ENCODE measurements around the gene PAM.

The PAM gene

GRCh38 chr5:102802708-102803458 lies 47.8 kb downstream of the PAM start:
- in situ Hi-C loops (cut with MboI; ENCODE audit: low sequenced_read_pairs), result no loop called here

DNA sequence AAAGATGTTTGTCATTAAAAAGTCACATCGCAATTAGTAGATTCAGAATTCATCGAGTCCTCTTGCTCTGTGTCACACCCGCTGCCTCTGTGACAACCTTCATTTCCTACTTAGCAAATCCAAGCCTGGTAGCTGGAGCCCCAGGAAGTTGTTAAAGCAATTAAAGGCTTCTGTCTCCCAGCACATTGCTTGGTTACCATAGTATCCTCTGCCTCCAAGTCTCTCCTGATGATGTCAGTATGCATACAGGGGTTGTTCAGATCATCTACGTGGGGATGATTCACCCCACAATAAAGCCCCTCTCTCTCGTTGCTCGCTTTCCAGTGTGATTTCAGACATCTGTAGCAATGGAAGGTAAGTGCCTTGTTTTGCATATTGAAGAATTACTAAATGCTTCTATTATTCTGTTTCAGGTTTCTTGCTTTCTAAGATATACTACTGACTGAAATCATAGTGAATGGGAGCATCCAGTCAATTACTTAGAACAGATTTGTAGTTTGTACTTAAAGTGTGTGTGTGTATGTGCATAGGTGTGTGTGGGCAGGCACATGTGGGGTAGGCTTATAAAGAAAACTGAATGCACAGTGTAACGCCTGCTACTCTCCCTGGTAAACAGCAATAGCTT lies 52.9 kb downstream of the PAM start:
- in situ Hi-C loops (cut with MboI; ENCODE audit: low sequenced_read_pairs), result no loop called here

DNA sequence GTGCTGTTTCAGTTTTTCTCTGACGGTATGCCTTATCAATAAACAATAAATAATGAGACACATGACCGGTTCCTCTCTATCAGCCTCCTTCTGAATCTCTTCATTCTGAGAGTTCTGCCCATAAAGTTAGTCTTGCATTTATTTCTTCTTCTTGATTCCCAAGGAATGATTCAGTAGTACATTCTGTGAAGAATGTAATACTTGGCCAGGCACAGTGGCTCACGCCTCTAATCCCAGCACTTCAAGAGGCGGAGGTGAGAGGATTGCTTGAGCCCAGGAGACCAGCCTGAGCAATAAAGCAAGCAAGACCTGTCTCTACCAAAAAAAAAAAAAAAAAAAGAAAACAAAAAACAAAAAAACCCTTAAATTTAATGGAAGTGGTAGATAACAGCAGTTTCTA lies 53.9 kb downstream of the PAM start:
- in situ Hi-C loops (cut with MboI; ENCODE audit: low sequenced_read_pairs), result no loop called here

GRCh38 chr5:102811972-102812371 lies 56.9 kb downstream of the PAM start:
- in situ Hi-C loops (cut with MboI; ENCODE audit: low sequenced_read_pairs), result no loop called here

GRCh38 chr5:102813740-102814139 lies 58.6 kb downstream of the PAM start:
- in situ Hi-C loops (cut with MboI; ENCODE audit: low sequenced_read_pairs), result no loop called here

DNA sequence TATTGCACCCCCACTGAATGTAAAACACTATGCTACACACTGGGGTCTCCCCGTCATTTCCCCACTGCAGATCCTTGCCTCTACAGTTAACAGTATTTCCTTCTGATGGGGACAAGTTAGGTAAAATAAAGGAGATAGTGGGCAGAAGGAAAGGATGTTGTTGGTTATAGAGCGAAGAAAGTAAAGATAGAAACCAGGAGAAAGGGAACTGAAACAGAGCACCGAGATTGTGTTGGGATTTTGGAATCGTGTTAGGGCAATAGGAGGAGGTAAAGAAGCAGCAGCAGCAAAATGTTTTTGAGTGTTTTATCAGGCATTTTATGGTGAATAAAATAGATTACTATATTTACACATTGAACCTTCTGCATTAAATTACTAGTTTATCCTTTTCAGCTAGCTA lies 60.0 kb downstream of the PAM start:
- in situ Hi-C loops (cut with MboI; ENCODE audit: low sequenced_read_pairs), result no loop called here

DNA sequence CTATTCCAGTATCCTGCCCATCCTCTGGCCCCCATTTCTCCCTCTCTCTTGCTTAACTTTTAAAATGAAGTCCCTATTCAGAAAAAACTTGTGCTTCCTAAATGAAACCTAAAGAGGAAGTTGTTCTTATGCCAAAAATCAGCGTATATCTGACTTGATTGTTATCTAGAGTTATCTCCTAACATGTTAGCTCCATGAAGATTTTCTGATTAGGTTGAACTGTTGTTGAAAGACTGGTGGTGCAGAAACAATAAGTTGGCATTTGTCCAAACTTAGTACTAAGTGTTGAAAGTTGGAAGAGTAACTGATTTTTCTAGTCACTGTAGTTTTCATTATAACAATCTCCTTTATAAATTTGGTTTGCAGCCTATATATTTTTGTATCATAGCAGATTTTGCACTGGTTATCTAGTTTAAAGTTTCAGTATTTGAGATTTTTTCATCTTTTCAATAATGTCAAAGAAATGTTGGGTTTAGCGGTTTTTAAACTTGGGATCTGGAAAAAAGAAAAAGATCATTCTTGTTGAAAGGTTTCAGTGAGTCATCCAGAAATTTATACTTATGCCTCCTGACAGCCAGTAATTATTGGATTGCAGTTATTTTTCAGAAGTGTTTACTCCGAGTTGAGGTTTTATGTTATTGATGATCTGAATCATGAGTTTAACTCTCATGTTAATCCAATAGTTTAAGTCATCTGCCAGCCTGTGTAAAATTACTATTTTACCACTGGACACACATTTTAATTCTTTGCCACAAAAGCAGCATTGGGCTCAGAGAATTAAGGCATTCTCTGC lies 60.6 kb downstream of the PAM start:
- in situ Hi-C loops (cut with MboI; ENCODE audit: low sequenced_read_pairs), result no loop called here

- in situ Hi-C loops (cut with MboI; ENCODE audit: low sequenced_read_pairs), result no loop called here
Observed at GRCh38 chr5:102818345-102818744, 63.2 kb downstream of the PAM start.

DNA sequence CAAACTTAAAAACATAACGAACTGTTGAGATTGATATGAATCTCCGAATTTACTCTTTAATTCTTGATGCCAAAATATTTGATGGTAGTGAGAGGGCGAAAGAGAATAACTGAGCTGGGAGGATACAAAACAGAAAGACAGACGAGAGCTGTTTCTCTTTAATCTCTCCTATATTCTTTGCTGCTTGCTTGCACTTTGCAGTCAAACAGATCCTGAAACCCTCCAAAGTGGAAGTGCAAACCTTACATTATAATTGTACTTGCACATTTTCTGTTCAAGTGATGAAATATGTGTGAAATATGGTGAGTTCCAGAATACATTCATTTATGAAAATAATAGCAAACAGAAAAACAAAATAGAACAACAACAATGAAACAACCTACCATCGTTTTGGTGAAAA lies 63.8 kb downstream of the PAM start:
- in situ Hi-C loops (cut with MboI; ENCODE audit: low sequenced_read_pairs), result no loop called here

DNA sequence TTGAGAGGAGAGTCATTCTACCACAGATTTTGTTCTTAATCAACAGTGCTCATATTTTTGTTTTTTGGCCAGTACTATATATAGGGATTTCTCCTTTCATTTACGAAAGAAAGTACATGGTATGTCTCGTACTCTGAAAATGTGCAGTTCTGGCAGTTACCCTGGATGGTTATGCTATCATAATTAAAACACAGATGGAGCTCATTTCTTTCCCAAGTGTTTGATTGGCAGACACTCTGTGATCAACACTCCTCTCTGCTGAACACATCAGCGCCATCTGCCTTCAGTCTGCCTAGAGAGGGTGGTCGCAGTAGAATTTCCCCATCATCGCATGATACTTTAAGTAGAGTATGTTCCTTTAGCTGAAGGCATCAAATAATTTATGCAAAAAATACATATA lies 64.5 kb downstream of the PAM start:
- in situ Hi-C loops (cut with MboI; ENCODE audit: low sequenced_read_pairs), result no loop called here

DNA sequence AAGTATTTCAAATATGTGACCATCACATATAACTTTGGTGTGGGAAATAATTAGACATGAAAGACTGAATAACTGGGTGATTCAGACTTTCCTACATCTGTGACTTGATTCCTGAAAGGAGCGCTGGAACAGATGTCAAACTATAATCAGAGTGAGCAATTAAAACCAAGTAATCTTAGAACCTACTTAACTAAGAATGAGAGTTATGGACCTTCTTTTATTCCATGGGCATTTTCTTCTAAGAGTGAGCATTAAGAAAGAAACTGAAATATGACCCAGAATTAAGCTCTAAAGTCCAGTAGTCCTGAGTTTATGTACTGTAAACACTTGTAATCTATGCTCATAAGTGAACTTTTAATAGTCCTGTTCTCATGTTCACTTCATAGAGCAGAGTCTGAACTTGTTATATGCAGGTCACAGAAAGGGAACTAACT lies 68.4 kb downstream of the PAM start:
- in situ Hi-C loops (cut with MboI; ENCODE audit: low sequenced_read_pairs), result no loop called here

DNA sequence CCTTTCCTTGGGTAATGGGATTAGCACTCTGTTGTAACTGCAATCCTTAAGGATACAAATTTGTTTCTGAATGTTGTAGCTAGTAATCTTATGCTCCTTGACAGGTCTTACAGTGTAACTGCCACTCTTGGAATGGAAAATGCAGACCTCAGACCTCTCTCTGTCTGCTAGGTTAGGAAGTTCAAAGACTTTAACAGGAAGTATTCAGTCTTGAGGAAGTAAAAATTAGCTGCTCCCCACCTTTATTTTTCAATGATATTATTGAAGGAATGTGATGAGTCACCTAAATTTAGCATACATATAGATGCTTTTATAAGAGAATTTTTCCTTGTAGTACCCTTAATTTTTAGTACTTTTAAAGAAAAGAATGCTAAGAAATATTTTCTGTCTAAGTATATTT lies 71.5 kb downstream of the PAM start:
- in situ Hi-C loops (cut with MboI; ENCODE audit: low sequenced_read_pairs), result no loop called here

DNA sequence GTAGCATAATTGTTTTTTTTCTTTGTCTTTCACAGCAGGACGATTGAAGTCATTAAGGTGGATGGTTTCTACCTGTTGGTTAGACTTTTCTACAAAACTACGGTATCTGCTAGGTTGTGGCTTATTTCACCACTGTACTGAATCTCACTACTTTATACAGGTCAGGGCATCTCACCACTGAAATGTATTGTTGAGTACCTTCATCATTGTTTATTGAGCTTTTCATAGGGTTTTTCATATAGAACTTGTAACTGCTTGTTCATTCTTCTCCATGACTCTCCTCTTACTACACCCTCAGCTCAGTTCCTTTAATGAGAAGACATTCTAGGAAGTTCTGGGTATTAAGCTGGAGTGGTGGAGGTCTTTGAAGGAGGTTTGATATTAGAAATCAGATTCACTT lies 75.1 kb downstream of the PAM start:
- in situ Hi-C loops (cut with MboI; ENCODE audit: low sequenced_read_pairs), result no loop called here

- in situ Hi-C loops (cut with MboI; ENCODE audit: low sequenced_read_pairs), result no loop called here
Observed at GRCh38 chr5:102832445-102832844, 77.3 kb downstream of the PAM start.

DNA sequence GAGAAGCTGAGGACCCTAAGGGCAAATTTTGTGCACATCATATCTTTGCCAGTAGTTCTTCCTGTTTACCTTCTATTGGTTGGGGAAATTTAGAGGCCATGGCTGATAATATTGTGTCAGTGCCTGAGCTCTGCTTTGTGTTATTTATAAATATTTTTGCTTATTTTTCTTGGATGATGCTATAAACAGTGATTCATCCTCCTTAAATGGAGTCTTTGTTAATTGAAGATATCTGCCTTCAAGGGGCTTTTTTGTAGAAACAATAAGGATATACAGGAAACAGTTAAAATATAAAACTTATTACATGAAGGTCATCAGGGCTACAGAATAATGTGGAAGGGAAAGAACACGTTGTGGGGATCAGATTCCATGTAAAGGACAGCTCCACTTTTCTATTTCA lies 78.0 kb downstream of the PAM start:
- in situ Hi-C loops (cut with MboI; ENCODE audit: low sequenced_read_pairs), result no loop called here

- in situ Hi-C loops (cut with MboI; ENCODE audit: low sequenced_read_pairs), result no loop called here
Observed at GRCh38 chr5:102834438-102834964, 79.4 kb downstream of the PAM start.

DNA sequence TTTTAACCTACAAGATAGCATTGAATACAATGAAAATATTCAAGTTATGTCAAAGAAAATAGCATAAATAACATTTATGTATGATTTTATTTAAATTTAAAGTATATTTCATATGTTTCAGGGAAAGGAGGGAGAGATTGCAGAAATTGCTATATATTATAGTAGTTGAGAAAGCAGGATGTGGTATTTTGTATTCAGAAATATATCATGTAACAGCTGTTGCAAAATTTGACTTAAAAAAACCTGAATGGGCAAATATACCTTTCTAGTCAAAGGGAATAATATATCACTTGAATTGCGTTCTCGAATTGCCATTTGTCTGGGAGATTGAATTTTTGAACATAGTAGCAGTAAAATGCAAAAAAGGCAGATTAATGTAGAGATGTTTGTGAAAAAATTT lies 80.6 kb downstream of the PAM start:
- in situ Hi-C loops (cut with MboI; ENCODE audit: low sequenced_read_pairs), result no loop called here

GRCh38 chr5:102841021-102841420 lies 85.9 kb downstream of the PAM start:
- in situ Hi-C loops (cut with MboI; ENCODE audit: low sequenced_read_pairs), result no loop called here

DNA sequence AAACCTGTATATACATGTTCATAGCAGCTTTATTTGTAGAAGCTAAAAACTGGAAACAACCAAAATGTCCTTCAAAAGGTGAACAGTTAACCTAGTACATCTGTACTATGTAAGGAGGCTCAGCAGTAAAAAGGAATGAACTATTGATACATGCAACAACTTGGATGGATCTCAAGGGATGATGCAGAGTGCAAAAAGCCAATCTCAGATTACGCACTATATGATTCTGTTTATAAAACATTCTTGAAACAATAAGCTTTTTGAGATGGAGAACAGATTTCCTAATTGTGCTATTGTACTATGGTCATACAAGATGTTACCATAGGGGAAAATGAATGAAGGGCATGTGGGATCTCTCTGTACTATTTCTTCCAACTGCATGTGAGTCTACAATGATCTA lies 88.9 kb downstream of the PAM start:
- in situ Hi-C loops (cut with MboI; ENCODE audit: low sequenced_read_pairs), result no loop called here

DNA sequence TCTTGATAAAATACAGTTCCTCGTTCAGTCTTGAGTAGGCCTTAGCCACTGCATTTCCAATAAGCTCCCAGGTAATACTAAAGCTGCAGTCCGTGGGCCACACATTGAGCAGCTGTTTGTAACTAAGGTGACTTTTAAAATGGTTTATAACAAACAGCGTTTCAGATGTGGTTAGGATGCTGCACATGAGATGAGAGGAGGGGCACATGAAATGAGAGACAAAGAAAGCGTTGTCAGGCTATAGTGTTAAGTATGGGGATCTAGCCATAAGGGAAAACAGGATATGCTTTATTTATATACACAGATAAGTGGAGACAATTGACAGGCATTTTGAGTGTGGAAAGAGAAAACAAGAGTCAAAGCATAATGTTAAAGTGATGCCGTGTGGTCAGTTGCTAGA lies 89.9 kb downstream of the PAM start:
- in situ Hi-C loops (cut with MboI; ENCODE audit: low sequenced_read_pairs), result no loop called here

- in situ Hi-C loops (cut with MboI; ENCODE audit: low sequenced_read_pairs), result no loop called here
Observed at GRCh38 chr5:102850503-102850902, 95.4 kb downstream of the PAM start.

- in situ Hi-C loops (cut with MboI; ENCODE audit: low sequenced_read_pairs), result no loop called here
Observed at GRCh38 chr5:102853680-102854079, 98.6 kb downstream of the PAM start.
